Measurements from ENCODE around the gene BLOC1S5. TPM values are rescaled to one million over a fixed set of nuclear protein-coding genes. Genes with fewer than 3 reads are reported as not detected.

Gene BLOC1S5
- total RNA-seq, 1 experiment from 2014 or later = 16.1 TPM

- Histone ChIP-seq H2AFZ (no peak overlapping the region), H3K79me2 (ENCODE audit: low read depth) (no peaks in the 10 kb centered on the region), H3K4me3 (no peak overlapping the region), H3K27ac (no peak overlapping the region), H4K20me1 (ENCODE audit: insufficient read depth) (no peaks in the 10 kb centered on the region), H3K9me3 (ENCODE audit: insufficient read depth, low read depth) (no peaks in the 10 kb centered on the region; the same call in 1 of the 2 replicates), H3F3A (ENCODE audit: insufficient read depth, low read depth) (no peaks in the 10 kb centered on the region), H3K27me3 (ENCODE audit: insufficient read depth, low read depth) (no peaks in the 10 kb centered on the region), H3K4me2 (no peak overlapping the region), H3K9me2 (ENCODE audit: insufficient read depth) (no peaks in the 10 kb centered on the region), H3K4me1 (replicated peaks; ENCODE audit: insufficient read depth) (no peaks in the 10 kb centered on the region), H3K36me3 (ENCODE audit: low read depth) (no peaks in the 10 kb centered on the region)
- intact Hi-C loops (cut with micrococcal nuclease; ENCODE audit: unreplicated experiment) = no loop called here
- CTCF ChIA-PET = no interaction called here
- no TSS peak for BruUV-seq (replicated peaks)
- DNase-seq = no peak
- TF ChIP-seq CTCF (conservative IDR thresholded peaks at IDR 0.05) = no peak
- no peak for TF ChIP-seq EZH2 (IDR thresholded peaks at IDR 0.05; ENCODE audit: low read depth)
- POLR2A ChIA-PET (ENCODE audit: unreplicated experiment) = no interaction called here
Measured at GRCh38 chr6:8029243-8029870, 34.8 kb downstream of the BLOC1S5 start.

- TF ChIP-seq EZH2 (IDR thresholded peaks at IDR 0.05; ENCODE audit: low read depth) (no peak), CTCF (conservative IDR thresholded peaks at IDR 0.05) (no peak)
- no peak overlapping the region for H3K4me2 ChIP-seq
- no TSS peak for BruUV-seq (replicated peaks)
- no peaks in the 10 kb centered on the region for H3K27me3 ChIP-seq (ENCODE audit: insufficient read depth, low read depth)
- H3K4me1 ChIP-seq (replicated peaks; ENCODE audit: insufficient read depth) = no peaks in the 10 kb centered on the region
- no peak overlapping the region for H3K27ac ChIP-seq
- H3K36me3 ChIP-seq (ENCODE audit: low read depth) = no peaks in the 10 kb centered on the region
- H3K4me3 ChIP-seq = no peak overlapping the region
- H4K20me1 ChIP-seq (ENCODE audit: insufficient read depth) = no peaks in the 10 kb centered on the region
- DNase-seq = no peak
- no peaks in the 10 kb centered on the region for H3K9me2 ChIP-seq (ENCODE audit: insufficient read depth)
- no peaks in the 10 kb centered on the region for H3F3A ChIP-seq (ENCODE audit: insufficient read depth, low read depth)
- H3K79me2 ChIP-seq (ENCODE audit: low read depth) = no peaks in the 10 kb centered on the region
- ChIA-PET POLR2A (ENCODE audit: unreplicated experiment) (no interaction called here), CTCF (no interaction called here)
- no peak overlapping the region for H2AFZ ChIP-seq
- intact Hi-C loops (cut with micrococcal nuclease; ENCODE audit: unreplicated experiment) = no loop called here
- H3K9me3 ChIP-seq (ENCODE audit: insufficient read depth, low read depth) = no peaks in the 10 kb centered on the region
Measured at GRCh38 chr6:8027965-8028651, 36.1 kb downstream of the BLOC1S5 start.

GRCh38 chr6:8026800-8027199, 37.4 kb downstream of the BLOC1S5 start:
- H2AFZ ChIP-seq = no peak overlapping the region
- H3K79me2 ChIP-seq (ENCODE audit: low read depth) = no peaks in the 10 kb centered on the region
- H3K4me3 ChIP-seq = no peak overlapping the region
- no peaks in the 10 kb centered on the region for H3K9me3 ChIP-seq (ENCODE audit: insufficient read depth, low read depth)
- H3K27ac ChIP-seq = no peak overlapping the region
- no peaks in the 10 kb centered on the region for H3K36me3 ChIP-seq (ENCODE audit: low read depth)
- H4K20me1 ChIP-seq (ENCODE audit: insufficient read depth) = no peaks in the 10 kb centered on the region
- no peak for DNase-seq
- no peak for TF ChIP-seq EZH2 (IDR thresholded peaks at IDR 0.05; ENCODE audit: low read depth)
- no peak for TF ChIP-seq CTCF (conservative IDR thresholded peaks at IDR 0.05)
- no peak overlapping the region for H3K4me2 ChIP-seq
- H3F3A ChIP-seq (ENCODE audit: insufficient read depth, low read depth) = no peaks in the 10 kb centered on the region
- ChIA-PET POLR2A (ENCODE audit: unreplicated experiment) (no interaction called here), CTCF (no interaction called here)
- intact Hi-C loops (cut with micrococcal nuclease; ENCODE audit: unreplicated experiment) = no loop called here
- no peaks in the 10 kb centered on the region for H3K4me1 ChIP-seq (replicated peaks; ENCODE audit: insufficient read depth)
- no TSS peak for BruUV-seq (replicated peaks)
- H3K9me2 ChIP-seq (ENCODE audit: insufficient read depth) = no peaks in the 10 kb centered on the region
- H3K27me3 ChIP-seq (ENCODE audit: insufficient read depth, low read depth) = no peaks in the 10 kb centered on the region

All from PC-9 (cell line).